ENCODE measurements around the gene ERP44.
A peak's percentile ranks its signal among the peaks of the same experiment; 100 is the strongest.
"Not testable (repeated sequence)": the region's sequence is repeated elsewhere in the genome, so short reads cannot be mapped to it uniquely, and the experiment has no call there.

Gene ERP44

DNA sequence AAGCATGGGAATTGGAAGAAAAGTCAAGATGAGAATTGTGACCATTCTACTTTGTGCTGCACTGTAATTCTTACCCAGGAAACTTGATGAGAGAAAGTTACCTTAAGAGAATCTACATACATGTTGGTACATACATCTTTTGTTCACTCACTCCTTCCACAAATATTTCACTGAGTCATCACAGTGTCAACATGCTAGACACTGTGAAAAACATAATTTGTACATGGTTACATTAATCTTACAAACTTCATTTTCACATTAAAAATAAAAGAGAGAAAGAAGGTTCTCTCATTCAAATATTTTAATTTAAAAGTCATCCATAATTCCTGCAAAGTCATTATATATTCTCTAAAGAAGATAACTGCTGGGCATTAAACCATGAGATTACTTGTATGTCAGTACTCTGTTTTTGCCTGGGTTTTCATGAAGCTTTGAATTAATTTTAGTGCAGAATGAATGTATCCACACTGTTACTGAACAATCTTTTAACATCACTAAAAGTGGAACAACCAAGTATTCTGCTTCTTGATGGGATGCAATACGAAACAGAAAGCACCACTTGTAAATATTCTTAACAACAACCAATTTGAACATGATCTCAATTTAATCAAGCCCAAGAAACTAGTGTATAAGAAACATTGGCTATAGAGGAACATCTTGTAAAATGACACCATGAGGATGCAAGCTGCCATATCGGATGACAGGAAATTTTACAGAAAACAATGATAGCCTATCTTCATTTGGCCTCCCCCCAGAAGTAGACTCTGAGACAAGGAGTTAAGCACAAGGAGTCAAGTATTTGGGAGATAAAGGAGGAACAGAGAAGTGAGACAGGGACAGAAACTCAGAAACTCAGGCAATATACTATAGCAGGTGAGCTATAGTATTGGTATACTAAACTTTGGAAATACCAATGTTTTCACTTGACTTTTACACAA, 28.4 kb downstream of the ERP44 start:
- DNase-seq (ENCODE audit: low read depth in 1 of 2, low spot score in 1 of 2) = no peak

- DNase-seq (ENCODE audit: low read depth in 1 of 2, low spot score in 1 of 2) = not testable (repeated sequence)
Observed at GRCh38 chr9:100069068-100069467, 29.7 kb downstream of the ERP44 start.

- DNase-seq (ENCODE audit: low read depth in 1 of 2, low spot score in 1 of 2) = not testable (repeated sequence)
Observed at GRCh38 chr9:100067990-100068389, 30.8 kb downstream of the ERP44 start.

DNA sequence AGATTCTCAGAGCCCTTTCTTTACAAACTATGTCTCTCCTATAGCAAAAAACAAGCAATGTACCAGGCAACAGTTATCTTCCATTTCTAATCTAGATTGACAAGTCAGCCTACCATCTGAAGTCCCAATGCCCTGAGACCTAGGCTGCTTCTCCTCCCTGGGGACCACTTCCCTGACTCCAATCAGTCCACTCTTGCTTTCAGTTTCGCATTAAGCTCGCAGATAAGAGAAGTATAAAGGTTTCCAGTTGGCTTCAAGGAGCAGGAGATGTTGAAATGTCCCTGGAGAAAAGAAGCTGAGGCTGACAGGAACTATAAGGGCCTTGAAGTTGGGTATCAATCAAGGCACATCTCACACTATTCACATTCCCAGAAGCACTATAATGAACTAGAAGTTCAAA, 32.3 kb downstream of the ERP44 start:
- DNase-seq (ENCODE audit: low read depth in 1 of 2, low spot score in 1 of 2) = no peak

- DNase-seq (ENCODE audit: low read depth in 1 of 2, low spot score in 1 of 2) = no peak
Observed at GRCh38 chr9:100064872-100065581, 33.8 kb downstream of the ERP44 start.

DNA sequence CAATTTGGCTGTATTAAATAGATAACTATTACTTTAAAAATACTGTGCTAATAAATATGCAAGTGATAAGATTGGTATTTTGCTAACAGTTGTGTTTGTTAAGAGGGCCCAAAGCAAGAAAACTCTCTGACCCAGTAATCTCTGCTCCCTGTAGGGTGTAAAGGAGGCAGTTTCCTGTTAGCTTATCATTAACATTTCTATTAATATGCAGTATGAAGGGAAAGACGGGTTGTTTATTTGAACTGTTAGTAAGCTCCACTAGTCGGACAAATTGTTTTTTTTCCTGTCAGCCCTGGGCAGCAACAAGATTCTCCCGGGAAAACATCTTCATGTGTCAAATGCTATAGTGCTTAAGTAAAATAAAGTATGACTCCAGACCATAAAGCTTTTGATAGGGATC, 35.6 kb downstream of the ERP44 start:
- no peak for DNase-seq (ENCODE audit: low read depth in 1 of 2, low spot score in 1 of 2)

DNA sequence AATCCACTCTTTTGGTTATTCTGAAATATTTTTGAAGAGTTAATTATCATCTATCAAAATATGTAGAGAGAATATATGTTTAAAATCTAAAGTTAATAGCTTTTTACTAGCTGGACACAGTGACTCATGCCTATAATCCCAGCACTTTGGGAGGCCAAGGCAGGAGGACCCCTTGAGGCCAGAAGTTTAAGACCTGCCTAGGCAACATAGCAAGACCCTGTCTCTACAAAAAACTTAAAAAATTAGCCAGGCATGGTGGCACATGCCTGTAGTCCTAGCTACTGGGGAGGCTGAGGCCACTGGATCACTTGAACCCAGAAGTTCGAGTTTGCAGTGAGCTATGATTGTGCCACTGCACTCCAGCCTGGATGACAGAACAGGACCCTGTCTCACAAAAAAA, 36.1 kb downstream of the ERP44 start:
- not testable (repeated sequence) for DNase-seq (ENCODE audit: low read depth in 1 of 2, low spot score in 1 of 2)

DNA sequence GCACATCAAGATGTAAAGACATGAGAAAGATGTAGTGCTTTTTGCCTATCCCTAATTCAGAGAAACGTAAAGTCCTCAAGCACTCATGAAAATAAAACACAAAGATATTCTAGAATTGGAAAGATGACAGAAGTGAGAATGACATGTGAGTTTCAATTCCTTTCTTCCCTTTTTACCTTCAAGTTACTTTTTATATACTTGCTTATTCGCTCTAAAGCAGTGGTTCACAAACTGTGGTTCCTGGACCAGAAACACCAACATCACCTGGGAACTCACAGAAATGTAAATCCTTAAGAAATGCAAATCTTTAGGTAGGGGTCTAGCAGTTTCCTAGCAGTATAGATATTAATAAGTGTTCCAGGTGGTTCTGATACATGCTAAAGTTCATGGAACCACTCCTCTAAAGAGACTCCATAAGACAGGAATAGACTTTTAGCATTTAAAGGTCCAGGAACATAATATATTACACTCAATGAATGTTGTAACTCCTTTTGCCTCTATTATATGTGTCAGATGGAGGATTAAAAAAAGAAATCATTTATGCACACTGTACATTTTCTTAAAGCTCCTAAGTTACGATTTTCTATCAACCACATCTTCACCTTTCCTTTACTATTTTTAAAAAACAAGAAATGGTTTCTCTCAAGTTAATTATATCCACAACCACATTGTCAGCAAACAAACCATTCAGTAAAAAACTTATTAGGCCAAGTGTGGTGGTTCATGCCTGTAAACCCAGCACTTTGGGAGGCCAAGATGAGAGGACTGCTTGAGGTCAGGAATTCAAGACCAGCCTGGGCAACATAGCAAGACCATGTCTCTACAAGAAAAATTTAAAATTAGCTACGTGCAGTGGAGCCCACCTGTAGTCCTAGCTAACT, 39.9 kb downstream of the ERP44 start:
- DNase-seq (ENCODE audit: low read depth in 1 of 2, low spot score in 1 of 2) = no peak

DNA sequence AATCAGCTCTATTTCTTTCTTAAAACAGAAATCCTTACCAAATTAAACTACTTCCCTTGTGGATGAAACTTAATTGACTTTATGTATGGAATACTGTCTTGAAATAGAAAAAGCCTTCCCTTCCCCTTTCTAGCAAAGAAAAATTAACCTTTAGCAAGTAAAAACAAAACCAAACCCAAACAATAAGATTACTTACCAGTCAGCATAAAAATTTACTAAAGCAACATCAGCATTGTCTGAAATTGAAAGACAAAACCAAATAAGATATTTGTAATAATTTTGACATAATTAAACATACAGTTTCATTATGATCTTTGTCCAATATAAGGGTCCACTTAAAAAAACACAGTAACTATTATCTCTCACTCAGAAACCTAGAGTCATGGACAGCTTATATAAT, 41.2 kb downstream of the ERP44 start:
- no peak for DNase-seq (ENCODE audit: low read depth in 1 of 2, low spot score in 1 of 2)

GRCh38 chr9:100056561-100056960, 42.2 kb downstream of the ERP44 start:
- DNase-seq (ENCODE audit: low read depth in 1 of 2, low spot score in 1 of 2) = no peak

- no peak for DNase-seq (ENCODE audit: low read depth in 1 of 2, low spot score in 1 of 2)
Observed at GRCh38 chr9:100052375-100052774, 46.4 kb downstream of the ERP44 start.

DNA sequence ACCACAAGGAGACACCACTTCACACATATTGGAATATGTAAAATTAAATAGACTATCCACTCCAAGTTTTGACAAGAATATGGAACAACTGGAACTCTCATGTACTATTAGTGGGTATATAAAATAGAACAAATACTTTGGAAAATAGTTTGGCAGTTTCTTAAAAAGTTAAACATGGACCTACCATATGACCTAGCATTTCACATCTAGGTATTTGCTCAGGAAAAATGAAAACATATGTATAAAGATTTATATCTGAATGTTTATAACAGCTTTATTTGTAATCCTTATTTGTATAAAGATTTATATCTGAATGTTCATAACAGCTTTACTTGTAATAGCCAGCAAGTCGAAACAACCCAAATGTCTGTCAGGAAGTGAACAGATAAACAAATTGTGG, 49.2 kb downstream of the ERP44 start:
- no peak for DNase-seq (ENCODE audit: low read depth in 1 of 2, low spot score in 1 of 2)

DNA sequence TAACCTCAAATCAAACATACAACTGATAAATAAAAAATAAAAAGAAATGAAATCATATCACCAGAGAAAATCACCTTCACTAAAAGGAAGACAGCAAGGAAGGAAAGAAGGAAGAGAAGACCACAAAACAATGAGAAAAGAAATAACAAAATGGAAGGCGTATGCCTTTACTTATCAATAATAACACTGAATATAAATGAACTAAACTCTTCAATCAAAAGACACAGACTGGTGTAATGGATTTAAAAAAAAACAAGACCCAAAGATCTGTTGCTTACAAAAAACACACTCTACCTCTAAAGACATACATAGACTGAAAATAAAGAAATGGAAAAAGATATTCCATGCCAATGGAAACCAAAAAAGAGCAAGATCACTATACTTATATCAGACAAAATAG, 60.3 kb downstream of the ERP44 start:
- no peak for DNase-seq (ENCODE audit: low read depth in 1 of 2, low spot score in 1 of 2)

- no peak for DNase-seq (ENCODE audit: low read depth in 1 of 2, low spot score in 1 of 2)
Observed at GRCh38 chr9:100033877-100034551, 64.8 kb downstream of the ERP44 start.

- DNase-seq (ENCODE audit: low read depth in 1 of 2, low spot score in 1 of 2) = no peak
Observed at GRCh38 chr9:100030548-100030947, 68.3 kb downstream of the ERP44 start.

GRCh38 chr9:100029251-100029650, 69.5 kb downstream of the ERP44 start:
- DNase-seq (ENCODE audit: low read depth in 1 of 2, low spot score in 1 of 2) = no peak

DNA sequence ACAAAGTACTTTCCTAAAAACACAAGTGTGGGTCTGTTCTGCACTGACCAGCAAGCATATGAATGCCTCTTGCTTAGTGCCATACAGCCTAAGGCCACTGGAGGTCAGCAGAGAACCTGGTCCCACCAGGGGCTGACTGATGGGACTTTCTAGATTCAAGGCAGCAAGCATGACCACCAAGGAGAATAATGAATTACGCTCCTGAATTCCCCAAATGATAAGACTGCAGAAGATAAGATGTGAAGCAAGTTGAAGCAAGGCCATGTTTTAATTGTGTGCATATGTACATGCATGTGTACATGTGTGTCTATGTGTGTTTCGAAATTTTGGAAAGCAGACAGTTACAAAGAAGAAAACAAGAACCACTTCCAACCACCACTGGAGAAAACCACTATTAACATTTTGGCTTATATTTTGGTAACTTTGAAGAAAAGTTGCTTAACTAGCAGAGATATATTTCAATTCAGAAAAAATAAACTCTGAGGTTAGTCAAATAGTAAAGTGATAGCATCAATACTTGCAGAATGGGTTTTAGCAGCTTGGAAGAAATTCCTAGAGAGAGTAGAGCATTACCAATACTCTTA, 70.5 kb downstream of the ERP44 start:
- peak; percentile 28 to 34 for DNase-seq (ENCODE audit: low read depth in 1 of 2, low spot score in 1 of 2)

- no peak for DNase-seq (ENCODE audit: low read depth in 1 of 2, low spot score in 1 of 2)
Observed at GRCh38 chr9:100027543-100027942, 71.3 kb downstream of the ERP44 start.

DNA sequence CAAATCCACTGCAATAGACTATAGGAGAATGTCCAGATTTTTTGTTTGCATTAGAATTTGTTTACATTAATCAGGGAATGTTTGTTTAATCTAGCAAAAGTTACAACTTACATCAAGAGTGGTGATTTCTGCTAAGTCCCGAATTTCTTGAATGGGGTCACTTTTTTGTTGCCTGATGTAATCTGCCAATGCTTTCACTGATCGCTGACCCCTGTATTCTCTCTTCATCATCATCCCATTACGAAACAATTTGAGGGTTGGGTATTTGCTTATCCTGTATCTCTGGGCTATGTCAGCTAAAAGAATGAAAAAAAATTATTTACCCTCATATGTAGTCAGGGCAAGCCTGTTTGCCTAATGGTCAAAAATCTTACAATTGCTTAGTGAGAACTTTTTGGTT, 76.9 kb downstream of the ERP44 start:
- no peak for DNase-seq (ENCODE audit: low read depth in 1 of 2, low spot score in 1 of 2)

DNA sequence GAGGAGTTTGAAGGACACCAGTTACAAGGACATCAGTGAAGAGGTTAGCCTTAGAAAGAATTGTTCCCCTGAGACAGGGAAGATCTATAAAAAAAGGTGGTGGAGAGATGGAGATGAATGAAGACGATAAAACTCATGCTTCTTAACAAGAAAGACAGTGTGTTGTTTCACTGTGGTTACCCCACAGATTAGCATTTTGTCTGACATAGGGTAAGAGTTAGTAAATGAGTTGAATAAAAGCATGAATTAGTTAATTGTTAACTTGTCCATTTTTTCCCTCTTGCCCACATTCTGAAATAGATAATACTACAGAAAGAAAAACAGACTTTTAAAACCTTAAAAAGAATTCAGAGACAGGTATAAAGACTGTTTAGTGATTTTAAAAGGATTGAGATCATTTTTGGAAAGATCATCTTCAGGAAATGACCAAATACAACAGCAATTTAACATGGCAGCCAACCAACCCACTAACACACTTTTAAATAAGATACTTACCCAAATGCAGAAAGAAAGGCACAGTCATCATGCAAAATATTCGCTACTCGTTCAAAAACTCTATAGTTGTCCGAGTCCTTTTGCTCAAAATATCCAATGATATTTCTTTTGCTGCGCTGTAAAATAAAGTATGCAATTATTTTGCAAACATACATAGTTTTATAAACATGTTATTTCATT, 78.5 kb downstream of the ERP44 start:
- DNase-seq (ENCODE audit: low read depth in 1 of 2, low spot score in 1 of 2) = no peak
